A673 (cell line): ENCODE measurements around the gene USP21. TPM values are rescaled to one million over a fixed set of nuclear protein-coding genes. Genes with fewer than 3 reads are reported as not detected.

Experiments
- BruUV-seq: library from RNA; stranded (reverse); fragments of 400-500 nt; replicated peaks from 2 replicates; lab custom pipeline; 2021; lab: Mats Ljungman, UMichigan
- CTCF ChIA-PET: fragments of 300-600 bp; sonication (Branson Sonifier 250); formaldehyde crosslinking; loops from one replicate; lab custom pipeline; 2022; ENCODE audit warnings: antibody characterized with exemption; lab: Charles Lee
- POLR2A ChIA-PET: fragments of 300-600 bp; sonication (Branson Sonifier 250); formaldehyde crosslinking; loops from one replicate; lab custom pipeline; 2022; ENCODE audit warnings: antibody characterized with exemption; ENCODE audit not compliant: low non-redundant PET; lab: Charles Lee
- DNase-seq: peaks from one replicate; pipeline ENCODE4 v3.0.0-alpha.2; 2015; ENCODE audit warnings: low spot score
- H3K27ac ChIP-seq: fragments of 200-600 bp; sonication (generic); 2 replicates; pipeline ENCODE4 v1.5.1; 2016; ENCODE audit warnings: mixed run types, low read depth, mild to moderate bottlenecking, mixed read lengths, antibody characterized with exemption, low read length; ENCODE audit not compliant: poor library complexity, severe bottlenecking
- H3K27me3 ChIP-seq: fragments of 200-600 bp; sonication (generic); replicated peaks from 2 replicates; pipeline ENCODE4 v1.6.1; 2017; ENCODE audit warnings: mixed run types, low read depth, mild to moderate bottlenecking, mixed read lengths, antibody characterized with exemption, low read length; ENCODE audit not compliant: insufficient read depth, poor library complexity
- H3K36me3 ChIP-seq: fragments of 200-600 bp; sonication (generic); 2 replicates; pipeline ENCODE4 v1.6.1; 2016; ENCODE audit warnings: mixed run types, mild to moderate bottlenecking, mixed read lengths, antibody characterized with exemption, low read length; ENCODE audit not compliant: insufficient read depth, poor library complexity, severe bottlenecking
- H3K4me1 ChIP-seq: fragments of 200-600 bp; sonication (generic); 2 replicates; pipeline ENCODE4 v1.6.1; 2017; ENCODE audit warnings: mixed run types, mild to moderate bottlenecking, mixed read lengths, antibody characterized with exemption, low read length; ENCODE audit not compliant: insufficient read depth, poor library complexity, severe bottlenecking
- H3K4me3 ChIP-seq: fragments of 200-600 bp; sonication (generic); 2 replicates; pipeline ENCODE4 v1.5.1; 2016; ENCODE audit warnings: low read depth, mixed run types, mild to moderate bottlenecking, mixed read lengths, low read length; ENCODE audit not compliant: poor library complexity, severe bottlenecking
- H3K9me3 ChIP-seq: fragments of 200-600 bp; sonication (generic); 2 replicates; pipeline ENCODE4 v1.6.1; 2016; ENCODE audit warnings: mixed run types, low read depth, mild to moderate bottlenecking, mixed read lengths, antibody characterized with exemption, low read length; ENCODE audit not compliant: poor library complexity, severe bottlenecking
- CTCF ChIP-seq: fragments of 300-800, 200-600 bp; sonication (generic); conservative IDR thresholded peaks from 2 replicates; pipeline ENCODE4 v1.5.1; 2017; ENCODE audit warnings: low read depth, mild to moderate bottlenecking, antibody characterized with exemption, low read length, moderate library complexity, mixed read lengths
- EZH2 ChIP-seq: fragments of 200-600 bp; sonication (generic); IDR thresholded peaks from 2 replicates; pipeline ENCODE4 v1.6.1; 2017; ENCODE audit warnings: borderline replicate concordance, low read depth, mild to moderate bottlenecking, mixed read lengths, antibody characterized with exemption, low read length; ENCODE audit not compliant: poor library complexity, severe bottlenecking
- intact Hi-C: fragments of 100-400 bp; cut with micrococcal nuclease; formaldehyde crosslinking; loops from one replicate; pipeline ENCODE4 v1.10.0; 2022; ENCODE audit not compliant: unreplicated experiment
- total RNA-seq: library from RNA; stranded (reverse); gene quantifications from 2 replicates; pipeline ENCODE4 v1.2.3, GENCODE V29; 2021

Gene USP21
- total RNA-seq, 1 experiment from 2014 or later: 46.2 TPM

- DNase-seq: no peak
- ChIA-PET CTCF (no interaction called here), POLR2A (interaction anchor here (1.5 kb wide), 1 partner anchor 26 kb away, joined by 5 read pairs; the partner anchor contains the start of gene NDUFS2)
- Histone ChIP-seq H3K4me3 (peak overlapping the region; percentile 78), H3K27me3 (no peaks in the 10 kb centered on the region), H3K27ac (peak overlapping the region; percentile 87), H3K9me3 (no peaks in the 10 kb centered on the region), H3K4me1 (peaks cover 15% of the 10 kb centered on the region), H3K36me3 (peaks cover 35% of the 10 kb centered on the region)
- no peak for TF ChIP-seq CTCF
- no peak for TF ChIP-seq EZH2
- intact Hi-C loops: no loop called here
- no TSS peak for BruUV-seq
Measured at GRCh38 chr1:161176468-161177111, 17.3 kb downstream of the USP21 start.

GRCh38 chr1:161177112-161177935 is 18.0 kb downstream of the USP21 start, which contains the start of gene B4GALT3:
B4GALT3 (minus strand) TSS chr1:161177507; CDS start chr1:161176060, 1,447 bp downstream.
- Histone ChIP-seq H3K4me3 (peak within 1 kb of the TSS; percentile 78), H3K9me3 (no peaks in the 10 kb centered on the region), H3K4me1 (peaks cover 15% of the 10 kb centered on the region), H3K36me3 (peaks cover 28% of the 10 kb centered on the region), H3K27ac (peak within 1 kb of the TSS; percentile 87), H3K27me3 (no peaks in the 10 kb centered on the region)
- BruUV-seq: TSS peak; percentile 93
- CTCF ChIA-PET: no interaction called here
- DNase-seq: peak; percentile 89
- TF ChIP-seq CTCF: no peak
- no peak for TF ChIP-seq EZH2
- POLR2A ChIA-PET: interaction anchor here (1.5 kb wide), 1 partner anchor 25 kb away, joined by 5 read pairs; the partner anchor contains the start of gene NDUFS2
- intact Hi-C loops: no loop called here

DNA sequence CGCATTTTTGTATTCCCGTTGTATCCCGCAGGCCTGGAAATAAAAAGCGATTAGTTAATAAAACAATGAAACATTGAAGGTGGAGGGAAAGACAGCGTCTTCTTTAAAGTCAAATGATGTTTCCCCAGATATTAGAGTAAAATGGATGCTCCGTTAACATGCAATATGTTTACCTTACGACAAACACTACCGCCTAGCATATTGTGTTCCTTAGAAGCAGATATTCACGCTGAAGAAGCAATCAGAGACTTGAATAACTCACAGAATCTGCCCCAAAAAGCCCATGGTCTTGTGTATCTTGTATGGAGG is 18.6 kb downstream of the USP21 start:
- ChIA-PET POLR2A (interaction anchor here (1.5 kb wide), 1 partner anchor 24 kb away, joined by 5 read pairs; the partner anchor contains the start of gene NDUFS2), CTCF (no interaction called here)
- no peak for TF ChIP-seq EZH2
- no peak for TF ChIP-seq CTCF
- H3K4me3 ChIP-seq: peak overlapping the region; percentile 78
- H3K4me1 ChIP-seq: peaks cover 15% of the 10 kb centered on the region
- no TSS peak for BruUV-seq
- no peak for DNase-seq
- H3K36me3 ChIP-seq: peaks cover 22% of the 10 kb centered on the region
- H3K27me3 ChIP-seq: no peaks in the 10 kb centered on the region
- peak overlapping the region; percentile 87 for H3K27ac ChIP-seq
- no peaks in the 10 kb centered on the region for H3K9me3 ChIP-seq
- intact Hi-C loops: no loop called here
